NCI-H345 (cell line): ENCODE results near the gene PHLDA3.
A peak's percentile ranks its signal among the peaks of the same experiment; 100 is the strongest.

Experiments used
- DNase-seq: peaks from one replicate; lab custom pipeline; 2025; lab: John Stamatoyannopoulos, UW

Gene PHLDA3

GRCh38 chr1:201461645-201462441 lies 7.1 kb downstream of the PHLDA3 start:
- DNase-seq: no peak

GRCh38 chr1:201460814-201461644 lies 8.0 kb downstream of the PHLDA3 start:
- no peak for DNase-seq

- no peak for DNase-seq
Measured at GRCh38 chr1:201459775-201460174, 9.2 kb downstream of the PHLDA3 start.

- no peak for DNase-seq
Measured at GRCh38 chr1:201459052-201459451, 9.9 kb downstream of the PHLDA3 start.

GRCh38 chr1:201457508-201457960 lies 11.5 kb downstream of the PHLDA3 start:
- no peak for DNase-seq

- no peak for DNase-seq
Measured at GRCh38 chr1:201456499-201457309, 12.3 kb downstream of the PHLDA3 start.

GRCh38 chr1:201455098-201455497 lies 13.9 kb downstream of the PHLDA3 start:
- DNase-seq: no peak

GRCh38 chr1:201454608-201455007 lies 14.4 kb downstream of the PHLDA3 start:
- DNase-seq: no peak

GRCh38 chr1:201452866-201453265 lies 16.1 kb downstream of the PHLDA3 start:
- no peak for DNase-seq

GRCh38 chr1:201450721-201451291 lies 18.2 kb downstream of the PHLDA3 start:
- DNase-seq: no peak

- no peak for DNase-seq
Measured at GRCh38 chr1:201448990-201449389, 20.0 kb downstream of the PHLDA3 start.

- peak; percentile 64 for DNase-seq
Measured at GRCh38 chr1:201447903-201448871, 20.8 kb downstream of the PHLDA3 start.

GRCh38 chr1:201445310-201445709 lies 23.7 kb downstream of the PHLDA3 start:
- DNase-seq: no peak

GRCh38 chr1:201444792-201445191 lies 24.2 kb downstream of the PHLDA3 start:
- no peak for DNase-seq

GRCh38 chr1:201443747-201444146 lies 25.2 kb downstream of the PHLDA3 start:
- no peak for DNase-seq

- no peak for DNase-seq
Measured at GRCh38 chr1:201436969-201437368, 32.0 kb downstream of the PHLDA3 start.

GRCh38 chr1:201436393-201436792 lies 32.6 kb downstream of the PHLDA3 start:
- DNase-seq: no peak

GRCh38 chr1:201434266-201434665 lies 34.7 kb downstream of the PHLDA3 start:
- no peak for DNase-seq

GRCh38 chr1:201433609-201434008 lies 35.4 kb downstream of the PHLDA3 start:
- no peak for DNase-seq

GRCh38 chr1:201430776-201431175 lies 38.2 kb downstream of the PHLDA3 start:
- DNase-seq: no peak
